HG03571 (cell line): Measurements from ENCODE around the gene SH2B3.
A peak's percentile ranks its signal among the peaks of the same experiment; 100 is the strongest.

Experiments
- ATAC-seq: cut with Tn5 transposase; IDR thresholded peaks from one replicate; pipeline ENCODE4 v1.9.1; 2021; ENCODE audit not compliant: unreplicated experiment

Gene SH2B3

DNA sequence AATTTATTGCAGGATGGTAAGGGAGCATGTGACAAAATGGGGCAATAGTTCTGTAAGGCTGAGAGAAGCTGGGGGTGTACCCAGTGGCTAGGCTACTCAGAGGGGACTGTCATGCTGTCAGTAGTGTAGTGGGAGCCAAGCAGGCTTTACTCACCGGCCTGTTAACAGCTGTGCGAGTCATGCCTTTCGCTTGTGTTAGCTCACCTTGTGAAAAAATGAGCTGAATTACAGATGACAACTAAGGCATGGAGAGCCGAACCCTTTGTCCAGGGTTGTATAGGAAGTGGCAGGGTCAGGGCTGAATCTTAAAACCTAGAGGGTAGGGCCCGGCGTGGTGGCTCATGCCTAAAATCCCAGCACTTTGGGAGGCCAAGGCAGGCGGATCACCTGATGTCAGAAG lies 37.9 kb downstream of the SH2B3 start:
- ATAC-seq: no peak

DNA sequence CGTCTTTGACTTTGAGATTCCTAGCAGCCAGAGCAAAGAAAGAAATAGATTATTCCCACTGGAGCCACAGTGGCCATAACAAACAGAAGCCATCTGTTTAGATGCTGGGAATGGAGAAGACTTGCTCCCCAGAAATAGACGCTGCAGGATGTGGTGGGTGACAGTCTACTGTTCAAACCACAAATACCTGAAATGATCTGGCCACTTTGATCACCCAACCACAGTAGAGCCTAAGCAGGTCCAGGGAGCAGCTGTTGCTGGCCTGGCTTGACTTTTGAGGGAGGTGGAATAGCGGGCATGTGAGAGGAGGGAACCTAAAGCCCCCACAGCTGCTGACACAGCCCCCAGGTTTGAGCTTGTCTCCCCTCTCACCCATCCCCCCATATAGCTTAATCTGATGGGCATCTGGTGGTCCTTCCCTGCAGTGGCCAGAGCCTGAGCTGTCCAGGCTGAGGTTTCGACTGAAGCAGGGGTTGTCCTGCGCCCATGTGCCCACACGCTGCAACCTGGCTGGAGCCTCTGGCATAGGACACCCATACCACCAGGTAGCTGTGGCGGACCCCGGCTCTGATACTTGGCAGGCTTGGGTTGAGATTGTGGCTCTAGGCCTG lies 38.7 kb downstream of the SH2B3 start:
- ATAC-seq: peak; percentile 20

DNA sequence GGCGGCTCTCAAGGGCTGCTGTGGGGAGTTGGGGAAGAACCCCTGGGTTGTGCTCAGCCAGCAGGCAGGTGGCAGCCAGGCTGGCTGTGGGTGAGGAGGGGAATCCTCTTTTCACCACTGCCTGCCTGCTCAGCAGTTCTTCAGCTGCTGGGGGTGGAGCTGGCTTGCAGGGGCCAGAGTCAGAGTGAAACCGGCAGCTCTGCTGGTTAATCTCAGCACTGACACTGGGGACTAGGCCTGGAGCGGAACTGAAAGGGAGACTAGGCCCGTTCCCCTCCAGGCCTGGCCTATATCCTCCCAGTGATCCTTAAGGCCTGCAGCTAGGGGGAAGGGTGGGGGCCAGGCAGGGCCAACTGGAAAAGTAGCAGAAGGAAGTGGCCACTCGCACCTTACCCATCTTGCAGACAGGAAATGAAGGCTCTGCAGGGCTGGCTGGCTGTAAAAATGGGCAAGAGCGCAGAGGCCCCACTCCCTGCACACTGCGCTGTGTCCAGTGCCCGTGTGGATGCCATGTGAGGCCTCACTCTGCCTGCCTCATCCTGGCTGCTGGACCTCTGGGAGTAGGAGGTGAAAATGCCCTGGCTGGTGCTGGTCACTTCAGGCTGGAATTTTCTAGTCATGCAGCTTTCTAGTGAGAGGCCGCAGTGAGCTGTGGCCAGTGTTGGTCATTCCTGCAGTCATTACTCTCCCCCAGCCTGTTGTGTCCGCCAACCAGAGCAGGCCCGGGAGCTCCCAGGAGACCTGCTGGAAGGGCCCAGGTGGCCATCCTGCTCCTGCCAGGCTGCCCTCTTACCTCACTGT lies 39.4 kb downstream of the SH2B3 start:
- ATAC-seq: peak; percentile 75

DNA sequence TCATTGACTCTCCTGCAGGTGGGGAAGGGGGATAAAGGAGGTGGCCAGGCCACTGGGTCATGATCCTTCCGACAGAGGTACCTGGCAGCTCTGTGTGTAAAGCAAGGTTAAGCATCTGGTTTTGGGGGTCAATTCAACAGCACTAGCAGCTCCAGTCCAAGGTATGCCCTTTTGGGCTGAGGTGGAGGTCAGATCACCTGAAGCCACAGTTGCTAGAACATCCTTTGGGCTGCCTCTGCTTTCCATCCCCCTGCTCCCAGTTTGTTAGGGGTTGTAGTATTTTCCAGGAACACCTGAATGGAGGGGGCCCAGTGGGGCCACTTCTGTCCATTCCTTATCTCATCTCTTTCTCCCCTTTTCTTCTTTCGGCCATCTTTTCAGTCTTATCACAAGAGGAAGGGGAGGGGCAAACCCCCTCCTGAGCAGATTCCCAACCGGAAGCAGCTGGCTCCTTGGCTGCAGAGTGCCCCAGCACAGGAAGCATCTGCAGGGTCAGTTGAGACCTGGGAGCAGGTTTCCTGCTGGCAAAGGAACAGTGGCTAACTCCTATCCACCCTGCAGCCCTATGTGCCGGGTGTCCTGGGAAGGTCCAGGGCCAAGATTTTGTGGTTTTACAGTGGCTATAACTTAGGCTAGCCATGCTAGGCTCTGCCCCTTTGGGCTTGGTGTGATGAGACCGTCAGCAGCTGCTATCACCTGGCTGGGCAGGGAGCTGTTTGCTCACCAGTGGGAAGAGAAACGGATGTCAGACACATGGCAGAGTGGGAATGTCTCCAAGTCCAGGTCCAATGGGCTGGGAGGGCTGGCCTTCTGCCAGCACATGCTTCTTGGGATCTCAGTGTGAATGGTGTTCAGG lies 40.2 kb downstream of the SH2B3 start:
- ATAC-seq: no peak

DNA sequence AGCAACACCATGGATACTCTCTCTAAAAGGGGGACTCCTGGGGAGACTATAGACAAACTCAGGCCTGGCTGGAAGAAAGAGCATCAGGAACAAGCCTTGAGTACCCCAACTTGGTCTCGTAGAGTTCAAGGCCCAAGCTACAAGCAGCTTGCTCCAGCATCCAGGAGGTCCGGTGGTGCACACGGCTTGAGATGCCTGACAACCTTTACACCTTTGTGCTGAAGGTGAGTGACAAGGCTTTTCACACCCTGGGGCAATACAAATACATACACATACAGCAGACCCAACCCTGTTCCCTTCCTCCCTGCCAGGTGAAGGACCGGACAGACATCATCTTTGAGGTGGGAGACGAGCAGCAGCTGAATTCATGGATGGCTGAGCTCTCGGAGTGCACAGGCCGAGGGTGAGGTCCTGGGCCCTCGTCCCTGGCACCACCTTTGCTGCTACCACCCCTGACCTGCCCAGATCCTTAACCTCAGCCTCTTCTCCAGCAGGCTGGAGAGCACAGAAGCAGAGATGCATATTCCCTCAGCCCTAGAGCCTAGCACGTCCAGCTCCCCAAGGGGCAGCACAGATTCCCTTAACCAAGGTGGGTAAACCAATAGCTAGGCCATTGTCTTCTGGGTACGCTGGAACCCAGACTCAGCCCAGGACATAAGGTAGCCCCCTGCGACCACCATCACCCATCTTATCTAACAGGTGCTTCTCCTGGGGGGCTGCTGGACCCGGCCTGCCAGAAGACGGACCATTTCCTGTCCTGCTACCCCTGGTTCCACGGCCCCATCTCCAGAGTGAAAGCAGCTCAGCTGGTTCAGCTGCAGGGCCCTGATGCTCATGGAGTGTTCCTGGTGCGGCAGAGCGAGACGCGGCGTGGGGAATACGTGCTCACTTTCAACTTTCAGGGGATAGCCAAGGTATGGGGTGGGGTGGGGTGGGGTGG lies 41.2 kb downstream of the SH2B3 start:
- no peak for ATAC-seq

DNA sequence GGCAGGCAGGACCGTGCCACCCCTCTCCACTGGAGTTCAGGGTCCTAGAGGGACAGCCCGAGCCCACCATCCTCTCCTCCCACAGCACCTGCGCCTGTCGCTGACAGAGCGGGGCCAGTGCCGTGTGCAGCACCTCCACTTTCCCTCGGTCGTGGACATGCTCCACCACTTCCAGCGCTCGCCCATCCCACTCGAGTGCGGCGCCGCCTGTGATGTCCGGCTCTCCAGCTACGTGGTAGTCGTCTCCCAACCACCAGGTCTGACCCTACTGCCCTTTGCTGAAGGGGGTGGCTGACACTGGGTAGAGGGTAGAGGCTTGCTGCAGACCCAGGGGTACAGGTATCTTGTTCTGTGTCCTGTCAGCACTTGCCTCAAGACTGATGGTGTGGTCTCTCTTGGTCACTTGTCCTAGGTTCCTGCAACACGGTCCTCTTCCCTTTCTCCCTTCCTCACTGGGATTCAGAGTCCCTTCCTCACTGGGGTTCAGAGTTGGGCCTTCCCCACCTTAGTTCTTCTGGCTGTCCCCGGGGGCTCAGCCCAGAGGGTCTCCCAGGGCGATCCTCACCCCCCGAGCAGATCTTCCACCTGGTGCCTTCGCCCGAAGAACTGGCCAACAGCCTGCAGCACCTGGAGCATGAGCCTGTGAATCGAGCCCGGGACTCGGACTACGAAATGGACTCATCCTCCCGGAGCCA lies 42.0 kb downstream of the SH2B3 start:
- no peak for ATAC-seq

- ATAC-seq: no peak
Measured at GRCh38 chr12:111448266-111448830, 42.6 kb downstream of the SH2B3 start.

- no peak for ATAC-seq
Measured at GRCh38 chr12:111448846-111449790, 43.4 kb downstream of the SH2B3 start.

DNA sequence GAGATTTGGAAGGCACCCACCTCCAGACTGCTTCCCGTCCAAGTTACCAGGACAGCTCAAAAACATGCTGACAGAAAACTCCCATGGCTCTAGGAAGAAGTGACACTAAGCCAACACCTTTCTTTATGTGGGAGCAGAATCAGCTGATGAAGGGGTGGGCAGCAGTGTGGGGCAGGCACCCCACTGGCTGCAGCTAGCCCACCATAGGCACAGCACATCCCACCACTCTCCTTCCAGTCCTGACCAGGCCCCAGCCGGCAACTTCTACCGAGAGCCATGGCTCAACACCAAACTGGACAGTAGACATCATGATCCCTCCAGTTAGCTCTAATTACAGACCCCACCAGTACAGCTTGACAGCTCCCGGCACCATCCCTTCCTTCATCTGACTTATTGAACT lies 45.0 kb downstream of the SH2B3 start:
- no peak for ATAC-seq

- no peak for ATAC-seq
Measured at GRCh38 chr12:111451232-111451631, 45.5 kb downstream of the SH2B3 start.

- no peak for ATAC-seq
Measured at GRCh38 chr12:111451649-111452129, 46.0 kb downstream of the SH2B3 start.

DNA sequence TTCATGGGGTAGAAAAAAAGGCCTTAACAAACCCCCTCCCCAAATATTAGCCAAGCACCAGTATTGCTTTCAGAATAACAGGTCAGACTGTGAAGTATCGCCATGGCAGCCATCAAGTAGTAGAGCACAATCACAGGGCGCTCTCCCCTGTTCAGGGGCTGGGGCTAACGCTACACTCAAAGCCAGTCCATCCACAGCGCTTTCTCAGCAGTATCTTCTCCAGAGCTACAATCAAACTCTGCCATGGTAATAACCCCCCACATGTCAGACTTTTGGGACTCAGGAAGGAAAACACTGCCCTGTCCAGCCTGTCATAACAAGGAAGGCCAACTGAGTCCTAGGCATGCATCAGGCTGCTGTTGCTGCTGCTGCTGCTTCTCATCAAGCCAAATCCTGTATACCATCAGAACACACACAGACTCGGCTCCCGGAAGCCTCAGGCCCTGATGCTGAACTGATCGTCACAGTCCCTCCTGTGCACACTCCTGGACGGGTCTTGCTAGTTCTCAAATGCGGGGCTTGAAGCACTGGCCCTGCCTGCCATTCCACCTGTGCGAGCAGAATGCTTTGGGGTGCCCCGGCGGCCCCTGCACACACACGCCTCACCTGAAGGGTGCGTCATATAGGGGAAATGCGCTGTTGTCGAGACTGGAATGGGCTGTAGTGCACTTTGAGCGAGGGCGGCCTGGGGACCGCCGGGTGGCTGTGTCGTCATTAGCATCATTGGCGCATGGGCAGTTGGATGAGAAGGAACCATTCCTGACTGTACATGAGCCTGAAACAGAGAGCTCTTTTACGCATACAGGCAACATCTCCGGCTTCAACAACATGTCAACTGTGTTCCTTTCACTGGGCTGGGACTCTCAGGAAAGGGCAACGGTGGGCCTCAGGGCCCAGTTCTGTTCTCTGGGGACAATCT lies 47.6 kb downstream of the SH2B3 start:
- no peak for ATAC-seq

DNA sequence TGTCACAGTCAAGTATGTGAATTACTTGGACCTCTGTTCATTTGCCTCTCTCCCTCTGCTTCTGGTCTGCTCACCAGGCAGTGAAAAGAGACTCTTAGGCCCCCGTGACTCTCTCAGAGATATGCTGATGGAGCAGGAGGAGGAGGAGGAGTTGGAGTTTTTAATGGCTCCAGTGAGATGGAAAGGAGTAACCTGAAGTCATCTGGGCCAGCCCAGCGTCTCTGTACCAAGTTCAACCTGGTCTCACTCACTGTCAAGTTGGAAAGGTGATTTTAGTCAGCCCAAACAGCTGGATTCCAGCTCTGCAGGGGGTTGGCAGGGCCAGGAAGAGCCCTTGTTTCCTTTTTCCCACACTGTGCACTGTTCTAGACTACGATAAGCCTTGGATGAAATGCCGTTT lies 48.6 kb downstream of the SH2B3 start:
- ATAC-seq: no peak

DNA sequence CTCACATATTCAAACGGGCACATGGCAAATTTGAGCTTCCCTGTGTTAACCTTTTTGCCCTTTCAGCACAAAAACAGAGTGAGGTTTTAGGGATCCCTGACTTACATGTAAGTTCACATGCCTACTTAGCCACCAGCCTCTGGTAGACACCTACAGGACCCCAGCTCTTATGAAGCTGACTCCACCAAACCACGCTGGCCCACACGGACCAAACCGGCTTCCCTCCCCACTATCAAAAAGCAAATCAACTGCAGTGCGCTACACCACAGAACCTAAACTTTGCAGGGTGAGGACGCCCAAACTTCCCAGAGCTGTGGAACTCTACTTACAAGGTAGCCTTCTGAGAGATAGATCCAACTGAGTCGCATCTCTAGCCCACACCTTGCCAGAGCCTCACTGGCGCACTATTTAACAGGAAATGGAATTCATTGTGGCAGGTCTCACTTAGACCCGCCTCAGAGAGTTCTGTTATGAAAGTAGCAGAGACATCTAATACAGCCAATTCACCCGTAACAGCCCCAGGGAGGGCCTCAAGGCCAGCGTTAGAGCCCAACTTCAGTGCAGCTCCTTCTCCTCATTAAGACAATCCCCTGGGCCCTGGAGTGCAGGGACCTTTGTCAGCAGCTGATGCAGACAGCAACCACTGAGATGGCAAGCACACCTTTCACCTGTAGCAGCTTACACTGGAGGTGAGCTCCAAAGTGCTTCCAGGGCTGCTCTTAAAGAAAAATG lies 49.2 kb downstream of the SH2B3 start:
- ATAC-seq: no peak

GRCh38 chr12:111455448-111456320 lies 50.0 kb downstream of the SH2B3 start:
- no peak for ATAC-seq

DNA sequence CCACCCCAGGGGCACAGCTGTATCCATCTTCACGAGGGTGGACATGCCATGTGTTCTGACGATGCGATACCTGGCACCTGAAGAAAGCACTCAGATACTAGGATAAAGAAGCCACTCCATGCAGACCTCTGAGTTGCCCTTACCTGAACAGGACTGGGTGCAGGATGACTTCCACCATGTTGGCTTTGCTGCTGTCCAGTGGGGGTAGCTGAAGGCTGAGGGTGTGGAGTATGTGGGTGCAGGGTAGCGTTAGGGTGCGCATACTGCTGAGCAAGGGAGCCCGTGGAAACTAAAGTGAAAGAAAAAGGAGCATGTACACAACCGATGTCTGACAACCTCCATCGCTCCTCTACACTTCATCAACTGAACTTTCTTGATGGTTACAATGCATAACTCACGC lies 51.3 kb downstream of the SH2B3 start:
- no peak for ATAC-seq
